Endothelial cell of umbilical vein (primary cell): ENCODE measurements around the gene CTTNBP2. TPM values are rescaled to one million over a fixed set of nuclear protein-coding genes. Genes with fewer than 3 reads are reported as not detected.

ENCODE experiments used
- BruUV-seq: library from RNA; stranded (reverse); fragments of 400-500 nt; replicated peaks from 2 replicates; lab custom pipeline; 2021; lab: Mats Ljungman, UMichigan
- CTCF ChIA-PET: fragments of 300-600, 350-600 bp; sonication (Branson Sonifier 250); formaldehyde crosslinking; loops from one replicate; lab custom pipeline; 2021; ENCODE audit warnings: antibody characterized with exemption, inconsistent platforms; lab: Charles Lee
- POLR2A ChIA-PET: fragments of 300-600, 350-600 bp; sonication (Branson Sonifier 250); formaldehyde crosslinking; loops from one replicate; lab custom pipeline; 2021; ENCODE audit warnings: antibody characterized with exemption, inconsistent platforms; lab: Charles Lee
- DNase-seq: peaks from one replicate; pipeline ENCODE4 v3.0.0-alpha.2; 2011; ENCODE audit warnings: low read depth, low spot score
- FAIRE-seq: peaks from 2 replicates; lab custom pipeline; 2011; peaks lifted over from hg19 to GRCh38; lab: Jason Lieb, UNC
- H2AFZ ChIP-seq: 2 replicates; pipeline ENCODE4 v1.6.0; 2012; ENCODE audit warnings: low read depth, low read length, control low read depth, inconsistent platforms
- H3K27ac ChIP-seq: 2 replicates; pipeline ENCODE4 v1.5.1; 2011; ENCODE audit warnings: low read depth, mild to moderate bottlenecking, control low read depth, low read length, moderate library complexity; ENCODE audit not compliant: insufficient read depth
- H3K27me3 ChIP-seq, 2 experiments: 2 replicates each; pipeline versions ENCODE4 v1.6.0 to v1.6.1; 2011; ENCODE audit warnings: low read length in 2 of 2, mixed read lengths in 1 of 2; ENCODE audit not compliant: control insufficient read depth in 2 of 2, insufficient read depth in 2 of 2
- H3K36me3 ChIP-seq, 2 experiments: 2 replicates in 1 of 2; 3 replicates in 1 of 2; pipeline ENCODE4 v1.5.1; 2011; ENCODE audit warnings: low read length in 2 of 2, mild to moderate bottlenecking in 1 of 2, moderate library complexity in 1 of 2; ENCODE audit not compliant: control insufficient read depth in 2 of 2, insufficient read depth in 2 of 2; ENCODE audit errors: extremely low read depth in 1 of 2
- H3K4me1 ChIP-seq: 3 replicates; pipeline ENCODE4 v1.5.1; 2011; ENCODE audit warnings: mild to moderate bottlenecking, low read length; ENCODE audit not compliant: control insufficient read depth, insufficient read depth; ENCODE audit errors: extremely low read depth
- H3K4me2 ChIP-seq: 2 replicates; pipeline ENCODE4 v1.6.1; 2011; ENCODE audit warnings: low read length, control low read depth, mixed read lengths; ENCODE audit not compliant: insufficient read depth
- H3K4me3 ChIP-seq, 3 experiments: fragments of 200-600 bp in 1 of 3; sonication (generic), shearing (Covaris generic) in 1 of 3; replicated peaks in 1 of 3; 2 replicates each; pipeline ENCODE4 v1.5.1; 2011 to 2016; ENCODE audit warnings: control low read depth in 3 of 3, low read length in 3 of 3, mild to moderate bottlenecking in 2 of 3, inconsistent platforms in 1 of 3, low read depth in 1 of 3, moderate library complexity in 1 of 3; ENCODE audit not compliant: insufficient read depth in 1 of 3
- H3K79me2 ChIP-seq: 2 replicates; pipeline ENCODE4 v1.6.0; 2012; ENCODE audit warnings: low read length, inconsistent platforms; ENCODE audit not compliant: control insufficient read depth, insufficient read depth
- H3K9ac ChIP-seq: replicated peaks from 2 replicates; pipeline ENCODE3; 2011; ENCODE audit warnings: low read length, control low read depth; ENCODE audit not compliant: insufficient read depth; ENCODE audit errors: extremely low read depth
- H3K9me1 ChIP-seq: replicated peaks from 3 replicates; pipeline ENCODE4 v1.6.0; 2011; ENCODE audit warnings: mild to moderate bottlenecking, low read length; ENCODE audit not compliant: control insufficient read depth, insufficient read depth; ENCODE audit errors: extremely low read depth
- H3K9me3 ChIP-seq: replicated peaks from 2 replicates; pipeline ENCODE4 v1.5.1; 2012; ENCODE audit warnings: low read length, inconsistent platforms; ENCODE audit not compliant: control insufficient read depth, insufficient read depth
- H4K20me1 ChIP-seq: replicated peaks from 2 replicates; pipeline ENCODE3; 2011; ENCODE audit warnings: mild to moderate bottlenecking, low read length; ENCODE audit not compliant: control insufficient read depth, insufficient read depth; ENCODE audit errors: extremely low read depth
- CTCF ChIP-seq, 2 donors: IDR thresholded peaks; 1 replicate in 1 of 2; 2 replicates in 1 of 2; pipeline ENCODE4 v1.5.1; 2011; ENCODE audit warnings: low read length in 2 of 2, mild to moderate bottlenecking in 2 of 2, moderate library complexity in 2 of 2, control low read depth in 1 of 2, inconsistent platforms in 1 of 2, low read depth in 1 of 2; ENCODE audit not compliant: insufficient read depth in 1 of 2; ENCODE audit errors: extremely low read depth in 1 of 2
- EZH2 ChIP-seq: IDR thresholded peaks from 2 replicates; pipeline ENCODE4 v1.6.1; 2012; ENCODE audit warnings: borderline replicate concordance, low read depth, mild to moderate bottlenecking, moderate library complexity, low read length, inconsistent platforms; ENCODE audit not compliant: severe bottlenecking
- FOS ChIP-seq: IDR thresholded peaks from 2 replicates; pipeline ENCODE4 v1.6.1; 2011; ENCODE audit warnings: mild to moderate bottlenecking, low read length, moderate library complexity, borderline replicate concordance; ENCODE audit not compliant: insufficient read depth
- GATA2 ChIP-seq: IDR thresholded peaks from 2 replicates; pipeline ENCODE4 v1.7.0; 2011; ENCODE audit warnings: low read depth, mild to moderate bottlenecking, moderate library complexity, mixed read lengths, low read length; ENCODE audit not compliant: insufficient read length, insufficient read depth
- JUN ChIP-seq: IDR thresholded peaks from 2 replicates; pipeline ENCODE4 v1.6.1; 2011; ENCODE audit warnings: borderline replicate concordance, low read depth; ENCODE audit not compliant: insufficient read length, insufficient read depth
- MAX ChIP-seq: IDR thresholded peaks from 2 replicates; pipeline ENCODE4 v1.6.1; 2011; ENCODE audit not compliant: insufficient read depth, insufficient read length
- MYC ChIP-seq: IDR thresholded peaks from one replicate; pipeline ENCODE4 v1.6.1; 2011; ENCODE audit warnings: mild to moderate bottlenecking, low read depth, low read length
- POLR2A ChIP-seq: IDR thresholded peaks from 2 replicates; pipeline ENCODE4 v1.6.1; 2012; ENCODE audit warnings: low read depth, mild to moderate bottlenecking, control low read depth, low read length
- POLR2AphosphoS5 ChIP-seq: IDR thresholded peaks from 2 replicates; pipeline ENCODE4 v1.6.1; 2012; ENCODE audit warnings: low read depth, mild to moderate bottlenecking, control low read depth, low read length, moderate library complexity; ENCODE audit not compliant: insufficient read depth
- dilution Hi-C: fragments of 300-500 bp; cut with MboI; formaldehyde crosslinking; loops from one replicate; pipeline ENCODE4 v1.15.0; 2019; ENCODE audit warnings: low sequenced_read_pairs; ENCODE audit not compliant: extremely low pct_ligation_motif_present
- intact Hi-C: fragments of 100-400 bp; cut with micrococcal nuclease; formaldehyde crosslinking; loops from one replicate; pipeline ENCODE4 v1.10.0; 2022
- polyA plus RNA-seq, 4 experiments: library from polyadenylated mRNA; depleted of rRNA in 3 of 4; stranded (reverse) in 3 of 4; unstranded in 1 of 4; fragments of >200 nt; gene quantifications; 2 replicates each; pipeline versions ENCODE4 v1.2.1 to v1.2.3, GENCODE V29; 2011 to 2012; ENCODE audit warnings: missing spikeins in 1 of 4
- total RNA-seq: library from RNA; stranded (reverse); gene quantifications from 2 replicates; pipeline ENCODE4 v1.2.3, GENCODE V29; 2021

CTTNBP2 gene
- total and polyA plus RNA-seq, 2 donors (not counting 3 experiments of a cell fraction or from before 2014, with no cell fraction given) = 0.08 to 0.35 TPM

GRCh38 chr7:117841611-117842010 is 31.6 kb downstream of the CTTNBP2 start:
- POLR2A ChIA-PET = no interaction called here
- FAIRE-seq = no peak
- H3K9me1 ChIP-seq = no peaks in the 10 kb centered on the region
- no peaks in the 10 kb centered on the region for H3K36me3 ChIP-seq
- H3K79me2 ChIP-seq = no peaks in the 10 kb centered on the region
- H3K27me3 ChIP-seq = no peaks in the 10 kb centered on the region
- no peak overlapping the region for H2AFZ ChIP-seq
- DNase-seq = no peak
- H3K9me3 ChIP-seq = no peaks in the 10 kb centered on the region
- no peak overlapping the region for H3K9ac ChIP-seq
- no TSS peak for BruUV-seq
- dilution Hi-C loops (no loop called here), intact Hi-C loops (no loop called here)
- CTCF ChIA-PET = no interaction called here
- no peaks in the 10 kb centered on the region for H4K20me1 ChIP-seq
- H3K4me2 ChIP-seq = no peak overlapping the region
- no peaks in the 10 kb centered on the region for H3K4me1 ChIP-seq
- TF ChIP-seq CTCF (IDR thresholded peaks at IDR 0.05; ENCODE audit: extremely low read depth in 1 of 2, insufficient read depth in 1 of 2, low read depth in 1 of 2, low read length in 2 of 2) (no peak), MYC (no peak), GATA2 (no peak), MAX (no peak), POLR2AphosphoS5 (no peak), FOS (no peak), JUN (no peak), EZH2 (no peak), POLR2A (no peak)
- no peak overlapping the region for H3K4me3 ChIP-seq
- no peak overlapping the region for H3K27ac ChIP-seq
